Neural cell (in vitro differentiated cells): ENCODE data around the gene GATAD2A.

Source experiments
- EP300 ChIP-seq: fragments of 450-650 bp; conservative IDR thresholded peaks from 2 replicates; pipeline ENCODE4 v1.6.1; 2014; ENCODE audit warnings: antibody characterized with exemption, mild to moderate bottlenecking, moderate library complexity; ENCODE audit not compliant: poor library complexity, severe bottlenecking
- EZH2 ChIP-seq: fragments of 200-600, 300-800 bp; shearing (Covaris generic), sonication (generic); IDR thresholded peaks from 2 replicates; pipeline ENCODE4 v1.6.1; 2014; ENCODE audit warnings: antibody characterized with exemption, low read length, borderline replicate concordance, mild to moderate bottlenecking; ENCODE audit not compliant: insufficient read depth, poor library complexity, severe bottlenecking
- MXI1 ChIP-seq: fragments of 450-650 bp; conservative IDR thresholded peaks from 2 replicates; pipeline ENCODE4 v1.6.1; 2014; ENCODE audit warnings: antibody characterized with exemption, mild to moderate bottlenecking; ENCODE audit not compliant: poor library complexity, severe bottlenecking
- POLR2AphosphoS5 ChIP-seq: IDR thresholded peaks from 2 replicates; pipeline ENCODE4 v1.6.1; 2012
- RAD21 ChIP-seq: fragments of 450-650 bp; conservative IDR thresholded peaks from 2 replicates; pipeline ENCODE4 v1.6.1; 2014; ENCODE audit warnings: antibody characterized with exemption, mild to moderate bottlenecking, moderate library complexity
- TF ChIP-seq, protein P1 (sequence below): fragments of 450-650 bp; IDR thresholded peaks from 2 replicates; pipeline ENCODE4 v1.5.1; 2014; ENCODE audit warnings: antibody characterized with exemption, mild to moderate bottlenecking, moderate library complexity; ENCODE audit not compliant: poor library complexity, severe bottlenecking
- TF ChIP-seq, protein P2 (sequence below): IDR thresholded peaks from 2 replicates; pipeline ENCODE4 v1.6.1; 2012; ENCODE audit warnings: borderline replicate concordance

DNA sequence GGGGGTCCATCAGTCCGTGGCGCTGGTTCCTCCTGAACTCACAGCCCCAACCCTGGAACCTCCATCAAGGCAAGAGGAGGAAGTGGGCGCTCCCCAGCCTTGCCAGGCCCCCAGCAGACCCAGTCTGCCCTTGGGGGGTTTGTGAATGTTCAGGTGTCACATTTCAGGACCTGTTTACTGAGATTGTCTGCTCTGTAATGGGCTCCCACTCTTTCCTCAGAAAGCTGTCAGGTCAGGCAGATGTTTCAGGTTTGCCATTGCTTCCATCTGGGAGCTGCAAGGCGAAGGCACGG is 80.5 kb downstream of the GATAD2A start:
- TF ChIP-seq, protein P1, sequence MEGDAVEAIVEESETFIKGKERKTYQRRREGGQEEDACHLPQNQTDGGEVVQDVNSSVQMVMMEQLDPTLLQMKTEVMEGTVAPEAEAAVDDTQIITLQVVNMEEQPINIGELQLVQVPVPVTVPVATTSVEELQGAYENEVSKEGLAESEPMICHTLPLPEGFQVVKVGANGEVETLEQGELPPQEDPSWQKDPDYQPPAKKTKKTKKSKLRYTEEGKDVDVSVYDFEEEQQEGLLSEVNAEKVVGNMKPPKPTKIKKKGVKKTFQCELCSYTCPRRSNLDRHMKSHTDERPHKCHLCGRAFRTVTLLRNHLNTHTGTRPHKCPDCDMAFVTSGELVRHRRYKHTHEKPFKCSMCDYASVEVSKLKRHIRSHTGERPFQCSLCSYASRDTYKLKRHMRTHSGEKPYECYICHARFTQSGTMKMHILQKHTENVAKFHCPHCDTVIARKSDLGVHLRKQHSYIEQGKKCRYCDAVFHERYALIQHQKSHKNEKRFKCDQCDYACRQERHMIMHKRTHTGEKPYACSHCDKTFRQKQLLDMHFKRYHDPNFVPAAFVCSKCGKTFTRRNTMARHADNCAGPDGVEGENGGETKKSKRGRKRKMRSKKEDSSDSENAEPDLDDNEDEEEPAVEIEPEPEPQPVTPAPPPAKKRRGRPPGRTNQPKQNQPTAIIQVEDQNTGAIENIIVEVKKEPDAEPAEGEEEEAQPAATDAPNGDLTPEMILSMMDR: no peak
- TF ChIP-seq POLR2AphosphoS5 (no peak), EZH2 (no peak), RAD21 (no peak), MXI1 (no peak), EP300 (no peak)
- TF ChIP-seq, protein P2, sequence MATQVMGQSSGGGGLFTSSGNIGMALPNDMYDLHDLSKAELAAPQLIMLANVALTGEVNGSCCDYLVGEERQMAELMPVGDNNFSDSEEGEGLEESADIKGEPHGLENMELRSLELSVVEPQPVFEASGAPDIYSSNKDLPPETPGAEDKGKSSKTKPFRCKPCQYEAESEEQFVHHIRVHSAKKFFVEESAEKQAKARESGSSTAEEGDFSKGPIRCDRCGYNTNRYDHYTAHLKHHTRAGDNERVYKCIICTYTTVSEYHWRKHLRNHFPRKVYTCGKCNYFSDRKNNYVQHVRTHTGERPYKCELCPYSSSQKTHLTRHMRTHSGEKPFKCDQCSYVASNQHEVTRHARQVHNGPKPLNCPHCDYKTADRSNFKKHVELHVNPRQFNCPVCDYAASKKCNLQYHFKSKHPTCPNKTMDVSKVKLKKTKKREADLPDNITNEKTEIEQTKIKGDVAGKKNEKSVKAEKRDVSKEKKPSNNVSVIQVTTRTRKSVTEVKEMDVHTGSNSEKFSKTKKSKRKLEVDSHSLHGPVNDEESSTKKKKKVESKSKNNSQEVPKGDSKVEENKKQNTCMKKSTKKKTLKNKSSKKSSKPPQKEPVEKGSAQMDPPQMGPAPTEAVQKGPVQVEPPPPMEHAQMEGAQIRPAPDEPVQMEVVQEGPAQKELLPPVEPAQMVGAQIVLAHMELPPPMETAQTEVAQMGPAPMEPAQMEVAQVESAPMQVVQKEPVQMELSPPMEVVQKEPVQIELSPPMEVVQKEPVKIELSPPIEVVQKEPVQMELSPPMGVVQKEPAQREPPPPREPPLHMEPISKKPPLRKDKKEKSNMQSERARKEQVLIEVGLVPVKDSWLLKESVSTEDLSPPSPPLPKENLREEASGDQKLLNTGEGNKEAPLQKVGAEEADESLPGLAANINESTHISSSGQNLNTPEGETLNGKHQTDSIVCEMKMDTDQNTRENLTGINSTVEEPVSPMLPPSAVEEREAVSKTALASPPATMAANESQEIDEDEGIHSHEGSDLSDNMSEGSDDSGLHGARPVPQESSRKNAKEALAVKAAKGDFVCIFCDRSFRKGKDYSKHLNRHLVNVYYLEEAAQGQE: no peak
